HepG2 (cell line): ENCODE data around the gene PLXNB2. TPM values are rescaled to one million over a fixed set of nuclear protein-coding genes. Genes with fewer than 3 reads are reported as not detected.

Source experiments
- ARID2 ChIP-seq: sonication (generic); formaldehyde crosslinking; IDR thresholded peaks from 2 replicates; pipeline ENCODE4 v1.8.1; 2022; ENCODE audit warnings: mild to moderate bottlenecking, missing genetic modification reagents, borderline replicate concordance
- ARNTL ChIP-seq: sonication (generic); formaldehyde crosslinking; IDR thresholded peaks from 2 replicates; pipeline ENCODE4 v1.4.0; 2020; ENCODE audit warnings: mild to moderate bottlenecking, missing genetic modification reagents
- HOXD1 ChIP-seq: sonication (generic); formaldehyde crosslinking; IDR thresholded peaks from 2 replicates; pipeline ENCODE4 v1.5.0; 2020; ENCODE audit warnings: missing genetic modification reagents
- IKZF5 ChIP-seq: IDR thresholded peaks from 2 replicates; pipeline ENCODE4 v1.6.1; 2018; ENCODE audit warnings: missing genetic modification reagents, mild to moderate bottlenecking, missing compliant biosample characterization
- JDP2 ChIP-seq: sonication (generic); formaldehyde crosslinking; IDR thresholded peaks from 2 replicates; pipeline ENCODE4 v1.8.1; 2022; ENCODE audit warnings: missing genetic modification reagents, borderline replicate concordance
- NFIB ChIP-seq: sonication (generic); formaldehyde crosslinking; IDR thresholded peaks from 2 replicates; pipeline ENCODE4 v1.9.0; 2021; ENCODE audit warnings: missing genetic modification reagents, mild to moderate bottlenecking, borderline replicate concordance
- NRL ChIP-seq: sonication (generic); formaldehyde crosslinking; IDR thresholded peaks from 2 replicates; pipeline ENCODE4 v1.5.0; 2020; ENCODE audit warnings: missing genetic modification reagents, mild to moderate bottlenecking, moderate library complexity, borderline replicate concordance
- RAD51 ChIP-seq: fragments of 450-650 bp; IDR thresholded peaks from 2 replicates; pipeline ENCODE4 v1.6.1; 2016; ENCODE audit warnings: borderline replicate concordance
- RELA ChIP-seq: sonication (generic); formaldehyde crosslinking; IDR thresholded peaks from 2 replicates; pipeline ENCODE4 v1.4.0; 2020; ENCODE audit warnings: missing genetic modification reagents
- RXRB ChIP-seq: IDR thresholded peaks from 2 replicates; pipeline ENCODE4 v1.6.1; 2016; ENCODE audit warnings: borderline replicate concordance, missing genetic modification reagents, missing compliant biosample characterization
- TBX2 ChIP-seq: sonication (generic); formaldehyde crosslinking; IDR thresholded peaks from 2 replicates; pipeline ENCODE4 v1.5.0; 2020; ENCODE audit warnings: missing genetic modification reagents, mild to moderate bottlenecking, borderline replicate concordance
- TFAP4 ChIP-seq: sonication (generic); IDR thresholded peaks from 2 replicates; pipeline ENCODE4 v1.6.1; 2016; ENCODE audit warnings: low read depth, borderline replicate concordance
- ZNF333 ChIP-seq: sonication (generic); formaldehyde crosslinking; IDR thresholded peaks from 2 replicates; pipeline ENCODE4 v1.4.0; 2020; ENCODE audit warnings: mild to moderate bottlenecking, missing genetic modification reagents, borderline replicate concordance
- ZNF430 ChIP-seq: sonication (generic); formaldehyde crosslinking; IDR thresholded peaks from 2 replicates; pipeline ENCODE4 v1.9.0; 2021; ENCODE audit warnings: mild to moderate bottlenecking, missing genetic modification reagents
- ZNF496 ChIP-seq: sonication (generic); formaldehyde crosslinking; IDR thresholded peaks from 2 replicates; pipeline ENCODE4 v1.8.1; 2023; ENCODE audit warnings: mild to moderate bottlenecking, moderate library complexity, missing genetic modification reagents; ENCODE audit not compliant: insufficient replicate concordance
- ZNF652 ChIP-seq: IDR thresholded peaks from 2 replicates; pipeline ENCODE4 v1.6.1; 2016; ENCODE audit warnings: low read depth, borderline replicate concordance
- ZNF720 ChIP-seq: sonication (generic); formaldehyde crosslinking; IDR thresholded peaks from 2 replicates; pipeline ENCODE4 v1.4.0; 2020; ENCODE audit warnings: missing genetic modification reagents
- ZNF839 ChIP-seq: sonication (generic); formaldehyde crosslinking; IDR thresholded peaks from 2 replicates; pipeline ENCODE4 v1.4.0; 2020; ENCODE audit warnings: missing genetic modification reagents, mild to moderate bottlenecking, borderline replicate concordance
- ZSCAN5A ChIP-seq: sonication (generic); formaldehyde crosslinking; IDR thresholded peaks from 2 replicates; pipeline ENCODE4 v1.8.0; 2022; ENCODE audit warnings: mild to moderate bottlenecking, missing genetic modification reagents, borderline replicate concordance
- polyA plus RNA-seq, 8 experiments: library from polyadenylated mRNA; depleted of rRNA in 3 of 8; stranded (reverse) in 7 of 8; unstranded in 1 of 8; fragments of >200 nt; fragmentation: Illumina TruSeq in 4 of 8; extraction: Trizol in 4 of 8; gene quantifications; 2 replicates each; pipeline versions ENCODE4 v1.2.1 to v1.2.3, GENCODE V29; 2011 to 2016; ENCODE audit warnings: low read depth in 4 of 8, missing spikeins in 1 of 8, mixed read lengths in 1 of 8; ENCODE audit not compliant: insufficient read depth in 1 of 8
- total RNA-seq, 5 experiments: library from RNA; depleted of rRNA; stranded (reverse); fragments of >200 nt; fragmentation: Illumina TruSeq; extraction: Trizol; gene quantifications; 2 replicates each; pipeline ENCODE4 v1.2.3, GENCODE V29; 2016; ENCODE audit warnings: low read depth in 1 of 5
- TF ChIP-seq, protein P1 (sequence below): sonication (generic); formaldehyde crosslinking; IDR thresholded peaks from 2 replicates; pipeline ENCODE4 v1.5.0; 2020; ENCODE audit warnings: mild to moderate bottlenecking, missing genetic modification reagents
- TF ChIP-seq, protein P2 (sequence below): sonication (generic); formaldehyde crosslinking; conservative IDR thresholded peaks from 2 replicates; pipeline ENCODE4 v1.4.0; 2020; ENCODE audit warnings: missing genetic modification reagents
- TF ChIP-seq, protein P3 (sequence below): sonication (generic); formaldehyde crosslinking; IDR thresholded peaks from 2 replicates; pipeline ENCODE4 v1.5.0; 2020; ENCODE audit warnings: mild to moderate bottlenecking, low read depth, missing genetic modification reagents, borderline replicate concordance

Gene PLXNB2
- total and polyA plus RNA-seq, 2 of the 13 experiments (the other 11 are each of a cell fraction or from before 2014, with no cell fraction given), result 32.6 to 68.9 TPM

GRCh38 chr22:50341977-50342650 lies 34.7 kb upstream of the PLXNB2 start (continued):
- TF ChIP-seq, protein P1, sequence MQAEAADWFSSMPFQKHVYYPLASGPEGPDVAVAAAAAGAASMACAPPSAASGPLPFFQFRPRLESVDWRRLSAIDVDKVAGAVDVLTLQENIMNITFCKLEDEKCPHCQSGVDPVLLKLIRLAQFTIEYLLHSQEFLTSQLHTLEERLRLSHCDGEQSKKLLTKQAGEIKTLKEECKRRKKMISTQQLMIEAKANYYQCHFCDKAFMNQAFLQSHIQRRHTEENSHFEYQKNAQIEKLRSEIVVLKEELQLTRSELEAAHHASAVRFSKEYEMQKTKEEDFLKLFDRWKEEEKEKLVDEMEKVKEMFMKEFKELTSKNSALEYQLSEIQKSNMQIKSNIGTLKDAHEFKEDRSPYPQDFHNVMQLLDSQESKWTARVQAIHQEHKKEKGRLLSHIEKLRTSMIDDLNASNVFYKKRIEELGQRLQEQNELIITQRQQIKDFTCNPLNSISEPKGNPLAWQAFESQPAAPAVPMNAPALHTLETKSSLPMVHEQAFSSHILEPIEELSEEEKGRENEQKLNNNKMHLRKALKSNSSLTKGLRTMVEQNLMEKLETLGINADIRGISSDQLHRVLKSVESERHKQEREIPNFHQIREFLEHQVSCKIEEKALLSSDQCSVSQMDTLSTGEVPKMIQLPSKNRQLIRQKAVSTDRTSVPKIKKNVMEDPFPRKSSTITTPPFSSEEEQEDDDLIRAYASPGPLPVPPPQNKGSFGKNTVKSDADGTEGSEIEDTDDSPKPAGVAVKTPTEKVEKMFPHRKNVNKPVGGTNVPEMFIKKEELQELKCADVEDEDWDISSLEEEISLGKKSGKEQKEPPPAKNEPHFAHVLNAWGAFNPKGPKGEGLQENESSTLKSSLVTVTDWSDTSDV, result 0 out of 2 replicates have a peak, but pooled peaks have one; percentile 67
- TF ChIP-seq IKZF5 (CRISPR knock-in tag) (no peak), RAD51 (no peak), NFIB (CRISPR knock-in tag) (no peak), ZNF496 (no peak), RELA (no peak), TFAP4 (peak; percentile 88), ZNF839 (CRISPR knock-in tag) (no peak), ZNF720 (no peak), JDP2 (CRISPR knock-in tag) (no peak), ARID2 (CRISPR knock-in tag) (no peak), ZNF430 (CRISPR knock-in tag) (0 out of 2 replicates have a peak, but pooled peaks have one; percentile 18), NRL (CRISPR knock-in tag) (no peak; the same call in none of the 2 replicates), TBX2 (CRISPR knock-in tag) (no peak), HOXD1 (no peak), RXRB (peak; percentile 39; the same call in 1 of the 2 replicates), ARNTL (CRISPR knock-in tag) (no peak; the same call in 1 of the 2 replicates), ZSCAN5A (no peak), ZNF652 (CRISPR knock-in tag) (no peak), ZNF333 (CRISPR knock-in tag) (no peak)
- TF ChIP-seq, protein P2, sequence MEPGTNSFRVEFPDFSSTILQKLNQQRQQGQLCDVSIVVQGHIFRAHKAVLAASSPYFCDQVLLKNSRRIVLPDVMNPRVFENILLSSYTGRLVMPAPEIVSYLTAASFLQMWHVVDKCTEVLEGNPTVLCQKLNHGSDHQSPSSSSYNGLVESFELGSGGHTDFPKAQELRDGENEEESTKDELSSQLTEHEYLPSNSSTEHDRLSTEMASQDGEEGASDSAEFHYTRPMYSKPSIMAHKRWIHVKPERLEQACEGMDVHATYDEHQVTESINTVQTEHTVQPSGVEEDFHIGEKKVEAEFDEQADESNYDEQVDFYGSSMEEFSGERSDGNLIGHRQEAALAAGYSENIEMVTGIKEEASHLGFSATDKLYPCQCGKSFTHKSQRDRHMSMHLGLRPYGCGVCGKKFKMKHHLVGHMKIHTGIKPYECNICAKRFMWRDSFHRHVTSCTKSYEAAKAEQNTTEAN, result no peak
- TF ChIP-seq, protein P3, sequence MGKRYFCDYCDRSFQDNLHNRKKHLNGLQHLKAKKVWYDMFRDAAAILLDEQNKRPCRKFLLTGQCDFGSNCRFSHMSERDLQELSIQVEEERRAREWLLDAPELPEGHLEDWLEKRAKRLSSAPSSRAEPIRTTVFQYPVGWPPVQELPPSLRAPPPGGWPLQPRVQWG (CRISPR knock-in tag), result no peak
